Trophoblast cell (in vitro differentiated cells and primary cell): Measurements from ENCODE around the gene IMPDH2.

Experiments used
- DNase-seq, 2 donors: peaks; one replicate each; pipeline ENCODE4 v3.0.0-alpha.2; 2016
- H2AFZ ChIP-seq: 2 replicates; pipeline ENCODE4 v1.6.1; 2013; ENCODE audit warnings: low read length, moderate library complexity, mild to moderate bottlenecking; ENCODE audit not compliant: insufficient read depth, poor library complexity
- H2AK5ac ChIP-seq: 2 replicates; pipeline ENCODE4 v1.6.1; 2013; ENCODE audit warnings: mild to moderate bottlenecking, low read length
- H2BK120ac ChIP-seq: 2 replicates; pipeline ENCODE4 v1.6.1; 2013; ENCODE audit warnings: low read length, mild to moderate bottlenecking, moderate library complexity; ENCODE audit not compliant: insufficient read depth, poor library complexity
- H2BK12ac ChIP-seq: 2 replicates; pipeline ENCODE4 v1.6.1; 2013; ENCODE audit warnings: mild to moderate bottlenecking, low read length, moderate library complexity
- H2BK5ac ChIP-seq: 2 replicates; pipeline ENCODE4 v1.6.1; 2013; ENCODE audit warnings: low read length, low read depth, moderate library complexity, mild to moderate bottlenecking; ENCODE audit not compliant: poor library complexity
- H3K14ac ChIP-seq: 2 replicates; pipeline ENCODE4 v1.6.1; 2013; ENCODE audit warnings: mild to moderate bottlenecking, low read length
- H3K18ac ChIP-seq: 2 replicates; pipeline ENCODE4 v1.6.1; 2013; ENCODE audit warnings: mild to moderate bottlenecking, low read length
- H3K23ac ChIP-seq: 2 replicates; pipeline ENCODE4 v1.6.1; 2013; ENCODE audit warnings: low read length
- H3K27ac ChIP-seq: 2 replicates; pipeline ENCODE4 v1.5.1; 2013; ENCODE audit warnings: low read depth, mild to moderate bottlenecking, inconsistent platforms, low read length, moderate library complexity
- H3K27me3 ChIP-seq: 2 replicates; pipeline ENCODE4 v1.6.1; 2013; ENCODE audit warnings: inconsistent platforms, mild to moderate bottlenecking, low read length, moderate library complexity; ENCODE audit not compliant: insufficient read depth
- H3K36me3 ChIP-seq, 2 experiments: 1 replicate in 1 of 2; 2 replicates in 1 of 2; pipeline ENCODE4 v1.6.1; 2013; ENCODE audit warnings: low read length in 2 of 2, mild to moderate bottlenecking in 2 of 2, moderate library complexity in 1 of 2; ENCODE audit not compliant: insufficient read depth in 2 of 2, control insufficient read depth in 1 of 2
- H3K4ac ChIP-seq: 2 replicates; pipeline ENCODE4 v1.6.1; 2013; ENCODE audit warnings: low read depth, mild to moderate bottlenecking, low read length, moderate library complexity
- H3K4me1 ChIP-seq, 2 experiments: 1 replicate in 1 of 2; 2 replicates in 1 of 2; pipeline ENCODE4 v1.6.1; 2013; ENCODE audit warnings: low read length in 2 of 2, mild to moderate bottlenecking in 2 of 2, moderate library complexity in 1 of 2; ENCODE audit not compliant: insufficient read depth in 2 of 2, control insufficient read depth in 1 of 2
- H3K4me2 ChIP-seq: 2 replicates; pipeline ENCODE4 v1.6.1; 2013; ENCODE audit warnings: inconsistent platforms, mild to moderate bottlenecking, low read length, moderate library complexity
- H3K4me3 ChIP-seq: 2 replicates; pipeline ENCODE4 v1.5.1; 2013; ENCODE audit warnings: mild to moderate bottlenecking, low read depth, low read length, inconsistent platforms
- H3K79me1 ChIP-seq: one replicate; pipeline ENCODE4 v1.6.1; 2013; ENCODE audit warnings: low read length
- H3K79me2 ChIP-seq: 2 replicates; pipeline ENCODE4 v1.6.1; 2013; ENCODE audit warnings: low read length, mild to moderate bottlenecking; ENCODE audit not compliant: control insufficient read depth, insufficient read depth, poor library complexity
- H3K9ac ChIP-seq: 2 replicates; pipeline ENCODE4 v1.6.1; 2013; ENCODE audit warnings: mild to moderate bottlenecking, low read length
- H3K9me3 ChIP-seq: 2 replicates; pipeline ENCODE4 v1.6.1; 2013; ENCODE audit warnings: low read depth, mild to moderate bottlenecking, control low read depth, inconsistent platforms, low read length; ENCODE audit not compliant: insufficient read depth
- H4K12ac ChIP-seq: 2 replicates; pipeline ENCODE4 v1.6.1; 2013; ENCODE audit warnings: low read depth, mild to moderate bottlenecking, low read length, moderate library complexity
- H4K8ac ChIP-seq: 2 replicates; pipeline ENCODE4 v1.6.1; 2013; ENCODE audit warnings: low read depth, mild to moderate bottlenecking, low read length, moderate library complexity
- H4K91ac ChIP-seq: one replicate; pipeline ENCODE4 v1.6.1; 2013; ENCODE audit warnings: low read depth, mild to moderate bottlenecking, low read length, moderate library complexity
- WGBS: extraction: QIAGEN DNeasy Blood & Tissue Kit; methylation state at CpG from one replicate; pipeline ENCODE4 v1.1.7; 2013; ENCODE audit warnings: missing lambda C conversion rate; ENCODE audit not compliant: insufficient read length, insufficient coverage; ENCODE audit errors: extremely low coverage; 5-methylcytosine and 5-hydroxymethylcytosine counted together

Gene IMPDH2

DNA sequence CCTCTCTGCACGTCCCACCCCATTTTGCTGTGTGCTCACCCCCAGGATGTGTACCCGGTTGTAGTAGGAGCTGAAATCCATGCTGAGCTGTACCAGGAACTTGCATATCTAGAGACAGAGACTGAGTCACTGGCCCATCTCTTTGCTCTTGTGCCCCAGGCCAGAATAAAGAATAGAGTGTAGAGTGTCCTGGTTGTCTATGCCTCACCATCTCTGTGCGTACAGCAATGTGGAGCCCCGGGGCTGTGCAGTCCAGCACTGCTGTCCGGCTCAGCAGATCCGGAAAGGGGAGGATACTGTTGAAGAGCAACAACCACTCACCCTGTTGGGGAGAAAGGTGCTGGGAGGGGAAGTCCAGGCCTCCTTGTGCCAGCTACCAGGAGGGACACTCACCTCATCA is 13.4 kb downstream of the IMPDH2 start:
- H3K27me3 ChIP-seq, result no peaks in the 10 kb centered on the region
- no peak overlapping the region for H2BK5ac ChIP-seq
- H3K4me2 ChIP-seq, result no peak overlapping the region
- no peak overlapping the region for H4K12ac ChIP-seq
- no peak overlapping the region for H2BK120ac ChIP-seq
- H3K4me1 ChIP-seq, result peaks cover 6 to 16% of the 10 kb centered on the region in 2 experiments
- H3K36me3 ChIP-seq, result peaks cover 57 to 60% of the 10 kb centered on the region in 2 experiments
- H2BK12ac ChIP-seq, result no peak overlapping the region
- H3K4ac ChIP-seq, result no peak overlapping the region
- H3K23ac ChIP-seq, result no peak overlapping the region
- WGBS, result no CpG with 5 or more reads among the region's 6 CpGs
- H2AK5ac ChIP-seq, result no peak overlapping the region
- no peak overlapping the region for H3K9ac ChIP-seq
- no peak overlapping the region for H2AFZ ChIP-seq
- H3K14ac ChIP-seq, result no peak overlapping the region
- peak in 1 of 2 donors; percentile 18 for DNase-seq
- H3K9me3 ChIP-seq, result peaks cover 2% of the 10 kb centered on the region
- H3K79me2 ChIP-seq, result peaks cover 8% of the 10 kb centered on the region
- peaks cover 14% of the 10 kb centered on the region for H3K79me1 ChIP-seq
- H3K4me3 ChIP-seq, result no peak overlapping the region
- no peak overlapping the region for H4K91ac ChIP-seq
- H4K8ac ChIP-seq, result no peak overlapping the region
- no peak overlapping the region for H3K18ac ChIP-seq
- H3K27ac ChIP-seq, result no peak overlapping the region

DNA sequence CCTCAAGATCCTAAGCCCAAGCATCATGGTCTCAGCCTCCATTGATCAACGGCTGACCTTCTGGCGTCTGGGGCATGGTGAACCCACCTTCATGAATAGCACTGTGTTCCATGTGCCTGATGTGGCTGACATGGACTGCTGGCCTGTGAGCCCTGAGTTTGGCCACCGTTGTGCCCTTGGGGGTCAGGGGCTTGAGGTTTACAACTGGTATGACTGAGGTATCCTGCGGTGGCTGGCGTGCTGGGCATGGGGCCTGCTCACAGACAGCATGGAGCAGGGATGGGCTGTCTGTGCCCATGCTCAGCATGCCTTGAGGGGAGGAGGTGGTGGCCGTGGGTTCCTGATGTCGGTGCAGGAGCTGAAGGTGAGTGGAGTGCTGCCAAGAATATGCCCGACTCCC is 14.1 kb downstream of the IMPDH2 start:
- H2AFZ ChIP-seq, result no peak overlapping the region
- no CpG with 5 or more reads among the region's 8 CpGs for WGBS
- peaks cover 2% of the 10 kb centered on the region for H3K79me2 ChIP-seq
- H4K91ac ChIP-seq, result no peak overlapping the region
- H3K4me3 ChIP-seq, result no peak overlapping the region
- H3K79me1 ChIP-seq, result peaks cover 8% of the 10 kb centered on the region
- H4K12ac ChIP-seq, result no peak overlapping the region
- no peak overlapping the region for H3K23ac ChIP-seq
- peaks cover 2% of the 10 kb centered on the region for H3K9me3 ChIP-seq
- peaks cover 3 to 10% of the 10 kb centered on the region in 2 experiments for H3K4me1 ChIP-seq
- H3K9ac ChIP-seq, result no peak overlapping the region
- H3K27me3 ChIP-seq, result no peaks in the 10 kb centered on the region
- H2AK5ac ChIP-seq, result no peak overlapping the region
- no peak overlapping the region for H2BK5ac ChIP-seq
- H4K8ac ChIP-seq, result no peak overlapping the region
- H3K27ac ChIP-seq, result no peak overlapping the region
- no peak for DNase-seq
- peaks cover 57 to 60% of the 10 kb centered on the region in 2 experiments for H3K36me3 ChIP-seq
- H3K14ac ChIP-seq, result no peak overlapping the region
- no peak overlapping the region for H3K4ac ChIP-seq
- no peak overlapping the region for H2BK12ac ChIP-seq
- H3K4me2 ChIP-seq, result no peak overlapping the region
- H2BK120ac ChIP-seq, result no peak overlapping the region
- no peak overlapping the region for H3K18ac ChIP-seq

DNA sequence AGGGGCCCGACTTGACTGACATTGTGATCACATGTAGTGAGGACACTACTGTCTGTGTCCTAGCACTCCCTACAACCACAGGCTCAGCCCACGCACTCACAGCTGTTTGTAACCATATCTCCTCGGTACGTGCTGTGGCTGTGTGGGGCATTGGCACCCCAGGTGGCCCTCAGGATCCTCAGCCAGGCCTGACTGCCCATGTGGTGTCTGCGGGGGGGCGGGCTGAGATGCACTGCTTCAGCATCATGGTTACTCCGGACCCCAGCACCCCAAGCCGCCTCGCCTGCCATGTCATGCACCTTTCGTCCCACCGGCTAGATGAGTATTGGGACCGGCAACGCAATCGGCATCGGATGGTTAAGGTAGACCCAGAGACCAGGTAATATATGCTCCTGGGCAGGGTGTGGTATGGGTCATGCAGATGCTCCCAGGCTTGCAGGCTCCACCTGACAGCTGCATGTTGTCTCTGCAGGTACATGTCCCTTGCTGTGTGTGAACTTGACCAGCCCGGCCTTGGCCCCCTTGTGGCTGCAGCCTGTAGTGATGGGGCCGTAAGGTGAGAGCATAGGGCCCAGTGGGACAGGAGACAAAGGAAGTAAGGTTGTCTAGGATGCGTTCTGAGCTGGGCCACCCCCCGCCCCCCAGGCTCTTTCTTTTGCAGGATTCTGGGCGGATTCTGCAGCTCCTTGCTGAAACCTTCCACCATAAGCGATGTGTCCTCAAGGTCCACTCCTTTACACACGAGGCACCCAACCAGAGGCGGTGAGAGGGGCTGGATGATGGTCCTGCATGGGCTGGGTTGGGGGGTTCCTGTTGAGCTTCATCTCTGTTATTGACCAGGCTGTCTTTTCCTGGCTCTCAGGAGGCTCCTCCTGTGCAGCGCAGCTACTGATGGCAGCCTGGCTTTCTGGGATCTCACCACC is 15.2 kb downstream of the IMPDH2 start:
- Histone ChIP-seq H3K9ac (no peak overlapping the region), H3K36me3 (peaks cover 57 to 60% of the 10 kb centered on the region in 2 experiments), H3K18ac (no peak overlapping the region), H3K4me3 (no peak overlapping the region), H4K91ac (no peak overlapping the region), H3K4me1 (peaks cover 3 to 8% of the 10 kb centered on the region in 2 experiments), H3K79me1 (peaks cover 8% of the 10 kb centered on the region), H2BK5ac (no peak overlapping the region), H4K12ac (no peak overlapping the region), H2AFZ (no peak overlapping the region), H3K27ac (no peak overlapping the region), H3K4me2 (no peak overlapping the region), H3K79me2 (peaks cover 2% of the 10 kb centered on the region), H3K9me3 (peaks cover 2% of the 10 kb centered on the region), H3K23ac (no peak overlapping the region), H2AK5ac (no peak overlapping the region), H3K4ac (no peak overlapping the region), H2BK12ac (no peak overlapping the region), H3K27me3 (no peaks in the 10 kb centered on the region), H4K8ac (no peak overlapping the region), H2BK120ac (no peak overlapping the region), H3K14ac (no peak overlapping the region)
- peak; percentile 83 to 88 for DNase-seq
- WGBS, result no CpG with 5 or more reads among the region's 24 CpGs

DNA sequence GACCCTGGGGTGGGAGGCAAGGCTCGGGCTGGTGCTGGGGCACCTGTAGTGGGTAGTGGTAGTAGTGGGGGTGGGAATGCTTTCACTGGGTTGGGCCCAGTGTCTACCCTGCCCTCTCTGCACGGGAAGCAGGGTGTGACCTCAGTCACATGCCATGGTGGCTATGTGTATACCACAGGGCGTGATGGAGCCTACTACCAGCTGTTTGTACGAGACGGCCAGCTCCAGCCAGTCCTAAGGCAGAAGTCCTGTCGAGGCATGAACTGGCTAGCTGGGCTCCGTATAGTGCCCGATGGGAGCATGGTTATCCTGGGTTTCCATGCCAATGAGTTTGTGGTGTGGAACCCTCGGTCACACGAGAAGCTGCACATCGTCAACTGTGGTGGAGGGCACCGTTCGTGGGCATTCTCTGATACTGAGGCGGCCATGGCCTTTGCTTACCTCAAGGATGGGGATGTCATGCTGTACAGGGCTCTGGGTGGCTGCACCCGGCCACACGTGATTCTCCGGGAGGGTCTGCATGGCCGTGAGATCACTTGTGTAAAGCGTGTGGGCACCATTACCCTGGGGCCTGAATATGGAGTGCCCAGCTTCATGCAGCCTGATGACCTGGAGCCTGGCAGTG is 16.0 kb downstream of the IMPDH2 start:
- H3K36me3 ChIP-seq, result peaks cover 57 to 60% of the 10 kb centered on the region in 2 experiments
- DNase-seq, result no peak
- no CpG with 5 or more reads among the region's 19 CpGs for WGBS
- no peak overlapping the region for H3K27ac ChIP-seq
- peaks cover 6% of the 10 kb centered on the region for H3K79me1 ChIP-seq
- peaks cover 2% of the 10 kb centered on the region for H3K9me3 ChIP-seq
- H2BK120ac ChIP-seq, result no peak overlapping the region
- no peak overlapping the region for H3K18ac ChIP-seq
- no peak overlapping the region for H2BK5ac ChIP-seq
- H3K4me3 ChIP-seq, result no peak overlapping the region
- H3K4ac ChIP-seq, result no peak overlapping the region
- H2BK12ac ChIP-seq, result no peak overlapping the region
- peaks cover 5% of the 10 kb centered on the region for H3K79me2 ChIP-seq
- no peak overlapping the region for H3K9ac ChIP-seq
- H2AFZ ChIP-seq, result no peak overlapping the region
- H3K4me1 ChIP-seq, result peaks cover 6 to 11% of the 10 kb centered on the region in 2 experiments
- no peak overlapping the region for H3K14ac ChIP-seq
- no peaks in the 10 kb centered on the region for H3K27me3 ChIP-seq
- no peak overlapping the region for H3K4me2 ChIP-seq
- H2AK5ac ChIP-seq, result no peak overlapping the region
- H4K12ac ChIP-seq, result no peak overlapping the region
- H4K91ac ChIP-seq, result no peak overlapping the region
- H3K23ac ChIP-seq, result no peak overlapping the region
- H4K8ac ChIP-seq, result no peak overlapping the region
